Stimulated activated CD4-positive, alpha-beta T cell treated with anti-CD3 and anti-CD28 coated beads, Interleukin-2, amount 100 ng/mL, for 24 hours (primary cell): ENCODE results near the gene STUB1.
A peak's percentile ranks its signal among the peaks of the same experiment; 100 is the strongest.
"Not testable (repeated sequence)": the region's sequence is repeated elsewhere in the genome, so short reads cannot be mapped to it uniquely, and the experiment has no call there.

Experiments used
- DNase-seq, 2 donors: peaks; one replicate each; pipeline ENCODE4 v3.0.0-alpha.2; 2020

Gene STUB1

GRCh38 chr16:680967-681745 is 946 bp downstream of the STUB1 start:
- DNase-seq: no peak

DNA sequence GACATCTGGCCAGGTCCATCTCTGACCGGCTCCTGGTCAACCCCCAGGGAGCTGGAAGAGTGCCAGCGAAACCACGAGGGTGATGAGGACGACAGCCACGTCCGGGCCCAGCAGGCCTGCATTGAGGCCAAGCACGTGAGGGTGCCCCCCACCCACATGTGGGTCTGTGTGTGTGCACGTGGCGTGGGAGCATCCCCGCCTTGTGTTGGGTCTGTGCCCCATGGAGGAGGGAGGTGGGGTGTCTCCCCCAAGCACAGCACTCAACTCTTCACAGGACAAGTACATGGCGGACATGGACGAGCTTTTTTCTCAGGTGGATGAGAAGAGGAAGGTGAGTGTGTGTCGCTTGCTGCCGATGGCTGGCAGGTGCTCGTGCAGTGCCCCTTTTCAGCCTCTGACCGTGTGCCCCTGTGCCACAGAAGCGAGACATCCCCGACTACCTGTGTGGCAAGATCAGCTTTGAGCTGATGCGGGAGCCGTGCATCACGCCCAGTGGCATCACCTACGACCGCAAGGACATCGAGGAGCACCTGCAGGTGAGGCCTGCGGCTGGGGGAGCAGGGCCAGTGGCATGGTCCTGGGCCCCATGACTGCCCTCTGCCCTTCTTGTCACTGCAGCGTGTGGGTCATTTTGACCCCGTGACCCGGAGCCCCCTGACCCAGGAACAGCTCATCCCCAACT is 1.7 kb downstream of the STUB1 start:
- DNase-seq: no peak

GRCh38 chr16:682493-683395 is 2.5 kb downstream of the STUB1 start:
- no peak for DNase-seq

DNA sequence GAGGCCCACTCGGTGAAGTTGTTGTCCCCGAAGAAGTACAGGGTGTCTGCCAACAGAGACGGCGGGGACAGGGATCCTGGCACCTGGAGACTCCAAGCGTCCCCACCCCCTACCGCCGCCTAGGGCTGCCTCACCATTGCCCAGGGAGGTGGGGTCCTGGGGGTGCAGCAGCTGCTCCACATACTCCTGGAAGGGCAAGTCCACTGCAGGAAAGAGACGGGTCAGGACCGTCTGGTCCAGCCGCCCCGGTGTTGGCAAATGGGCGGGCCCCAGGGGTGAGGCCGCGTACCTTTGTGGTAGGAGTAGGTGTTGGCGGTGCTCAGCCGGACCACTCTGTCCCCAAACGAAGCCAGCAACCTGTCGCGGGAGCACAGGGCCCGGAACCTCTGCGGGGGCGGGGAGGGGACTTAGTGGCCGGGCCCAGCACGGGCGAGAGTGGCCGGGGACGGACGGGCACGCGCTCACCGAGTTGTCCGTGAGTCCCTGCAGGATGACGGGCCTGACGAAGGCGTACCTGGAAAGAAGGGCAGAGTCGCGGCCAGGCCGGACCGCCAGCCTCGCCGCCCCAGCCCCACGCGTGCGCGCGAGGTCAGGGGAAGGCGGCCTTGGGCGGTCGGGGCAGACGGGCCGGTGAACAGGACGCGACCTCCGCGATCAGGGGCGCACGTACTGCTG is 3.3 kb downstream of the STUB1 start:
- no peak for DNase-seq

DNA sequence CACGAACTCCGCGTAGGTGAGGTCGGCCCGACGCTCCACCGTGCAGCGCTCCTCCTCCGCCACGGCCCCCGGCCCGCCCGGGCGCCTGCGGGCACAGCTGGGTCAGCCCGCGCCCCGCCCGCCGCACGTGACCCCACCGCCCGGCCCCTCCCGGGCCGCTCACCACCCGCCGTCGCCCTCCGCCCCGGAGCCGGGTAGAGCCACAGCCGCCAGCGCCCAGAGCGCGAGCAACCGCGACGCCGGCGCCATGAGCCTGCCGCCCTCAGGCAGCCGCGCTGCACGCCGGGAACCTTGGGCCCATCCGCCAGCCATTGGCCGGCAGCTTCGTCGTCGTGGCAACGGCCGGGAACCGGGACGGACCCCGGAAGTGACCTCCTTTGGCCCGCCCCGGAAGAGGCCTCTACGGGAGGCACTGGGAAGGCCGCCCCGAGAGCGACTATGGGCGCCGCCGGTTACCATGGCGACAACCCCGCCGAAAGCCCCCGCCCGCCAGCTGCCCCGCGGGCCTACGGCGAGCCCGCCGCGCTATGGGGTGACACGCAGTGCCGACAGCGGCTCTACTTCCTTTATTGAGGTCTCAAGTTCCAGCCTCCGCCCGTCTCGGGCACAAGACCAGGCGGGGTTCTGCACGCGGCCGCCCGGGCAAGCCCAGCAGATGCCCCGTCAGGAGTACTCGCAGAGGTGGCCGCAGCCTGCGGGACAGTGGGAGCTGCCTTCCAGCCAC is 4.0 kb downstream of the STUB1 start, which contains the start of gene JMJD8:
TSS of gene JMJD8 (minus strand) at position 264 of the 724 bp plus-strand sequence. CDS start at position 249, 15 bp downstream.
- DNase-seq: peak; percentile 98 to 99

- DNase-seq: no peak
These were observed 4.9 kb downstream of the STUB1 start for GRCh38 chr16:684961-685696.

GRCh38 chr16:685967-686366 is 5.8 kb downstream of the STUB1 start:
- DNase-seq: no peak

DNA sequence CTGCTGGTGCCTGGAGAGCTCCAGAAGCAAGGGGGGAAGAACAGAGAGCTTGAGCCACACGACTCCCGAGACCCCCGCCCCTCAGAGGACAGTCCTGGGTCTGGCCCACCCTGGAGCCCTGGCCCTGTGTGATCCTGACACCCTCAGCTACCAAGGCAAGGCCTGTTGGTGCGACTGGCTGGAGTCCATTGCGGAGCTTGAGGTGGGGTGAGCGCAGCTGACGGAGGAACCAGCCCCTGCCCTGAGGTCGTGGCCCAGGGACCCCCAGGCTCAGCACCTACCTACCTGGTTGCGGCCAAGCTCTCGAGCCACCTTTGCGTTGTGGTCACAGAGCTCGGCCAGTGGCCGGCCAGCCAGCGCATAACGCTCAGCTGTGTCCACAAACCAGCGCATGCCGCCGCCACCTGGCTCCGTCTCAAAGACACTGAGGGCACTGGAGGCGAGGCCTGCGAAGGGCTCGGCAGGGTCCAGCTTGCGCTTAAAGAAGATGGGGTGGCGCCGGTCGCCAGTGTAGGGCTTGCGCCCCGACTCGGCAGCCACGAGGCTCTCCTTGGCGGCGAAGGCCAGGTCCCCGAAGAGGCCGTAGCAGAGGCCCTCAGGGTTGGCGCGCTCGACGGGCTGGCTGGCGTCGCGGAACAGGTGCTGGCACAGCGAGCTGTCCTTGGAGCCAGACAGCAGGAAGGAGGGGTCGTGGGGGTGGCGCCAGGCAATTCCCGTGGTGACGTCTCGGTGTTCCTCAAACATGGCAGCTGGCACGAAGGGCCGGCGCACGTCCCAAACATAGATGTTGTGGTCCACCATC is 6.5 kb downstream of the STUB1 start:
- no peak for DNase-seq

DNA sequence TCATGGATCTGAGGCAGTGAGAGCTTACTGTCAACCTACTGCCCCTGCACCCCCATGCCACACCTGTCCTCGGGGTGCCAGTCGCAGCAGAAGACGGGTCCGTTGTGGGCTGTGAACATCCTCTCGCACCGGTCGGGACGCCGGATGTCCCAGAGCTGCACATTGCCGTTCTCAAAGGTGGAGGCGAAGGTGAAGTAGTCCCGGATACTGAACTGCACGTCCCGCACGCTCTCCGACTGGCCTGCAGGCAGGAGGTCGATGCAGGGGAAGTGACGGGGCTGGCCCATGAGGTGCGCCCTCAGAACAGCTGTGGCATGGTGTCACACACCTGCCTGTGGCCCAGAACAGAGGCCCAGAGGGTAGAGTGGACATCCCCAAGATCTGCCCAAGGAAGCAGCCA is 7.3 kb downstream of the STUB1 start:
- no peak for DNase-seq

GRCh38 chr16:689175-689897 is 9.1 kb downstream of the STUB1 start:
- DNase-seq: no peak

DNA sequence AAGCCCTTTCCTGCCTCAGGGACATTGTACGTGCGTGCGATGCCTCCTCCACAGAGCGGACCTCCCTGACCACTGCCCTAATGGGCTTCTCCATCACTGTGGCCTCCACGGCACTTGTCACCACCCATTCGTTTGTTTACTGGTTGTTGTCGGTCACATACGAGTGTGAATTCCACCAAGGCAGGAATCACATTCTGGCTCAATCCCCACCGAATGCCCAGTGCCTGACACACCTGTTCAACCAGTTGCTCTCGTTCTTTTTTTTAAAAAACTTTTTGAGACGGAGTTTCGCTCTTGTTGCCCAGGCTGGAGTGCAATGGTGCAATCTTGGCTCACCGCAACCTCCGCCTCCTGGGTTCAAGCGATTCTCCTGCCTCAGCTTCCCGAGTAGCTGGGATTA is 11.0 kb downstream of the STUB1 start:
- DNase-seq: not testable (repeated sequence)

DNA sequence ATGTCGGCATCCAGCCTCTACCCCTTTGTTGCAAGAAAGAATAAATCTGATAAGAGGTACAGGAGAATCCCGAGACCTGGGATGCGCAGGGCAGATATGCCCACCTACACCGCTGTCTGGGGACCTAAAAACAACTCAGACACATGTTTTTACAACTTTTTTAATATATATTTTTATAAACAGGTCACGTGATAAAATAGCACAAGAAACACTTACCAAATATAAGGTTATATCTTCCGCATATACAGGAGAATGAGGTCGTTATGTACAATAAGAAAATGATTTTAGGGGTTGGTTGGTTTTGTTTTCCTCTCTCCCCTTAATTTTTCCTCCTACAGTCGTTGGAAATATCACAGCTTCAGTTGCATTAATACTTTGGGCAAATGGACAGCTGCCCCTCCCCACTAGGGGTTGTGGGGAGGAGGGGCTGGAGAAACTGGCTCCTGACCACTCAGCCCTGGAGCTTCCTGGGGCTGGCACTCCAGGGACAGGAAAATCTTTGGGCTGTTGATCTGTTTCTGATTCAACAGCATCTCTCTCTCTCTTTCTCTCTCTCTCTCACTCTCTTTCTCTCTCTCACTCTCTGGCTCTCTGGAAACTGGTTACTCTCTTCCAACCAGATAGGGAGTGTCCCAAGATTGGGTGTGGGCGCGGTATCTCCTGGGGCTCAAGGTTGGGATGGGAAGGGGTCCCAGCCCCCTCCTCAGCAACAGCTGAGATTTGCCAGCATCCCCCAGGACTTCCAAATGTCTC is 12.3 kb downstream of the STUB1 start:
- no peak for DNase-seq

DNA sequence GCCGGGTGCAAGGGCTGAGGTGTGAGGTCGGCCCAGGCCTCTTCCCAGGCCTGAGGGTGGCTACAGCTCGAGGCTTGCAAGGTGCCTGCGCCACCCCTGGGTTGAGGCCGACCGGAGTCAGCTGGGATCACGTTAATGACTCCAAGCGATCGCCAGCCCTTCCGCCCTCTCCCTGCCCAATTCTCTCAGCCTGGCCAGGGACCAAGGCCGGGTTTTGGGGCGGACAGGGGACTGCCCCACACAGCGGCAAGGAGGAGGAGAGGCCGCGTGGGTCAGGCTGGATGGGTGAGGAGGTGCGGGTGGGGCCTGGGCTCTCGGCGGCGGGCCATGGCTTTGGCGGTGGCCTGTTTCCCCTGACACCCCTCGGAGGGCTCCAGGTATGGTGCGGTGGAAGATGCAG is 13.2 kb downstream of the STUB1 start:
- no peak for DNase-seq

- no peak for DNase-seq
These were observed 13.6 kb downstream of the STUB1 start for GRCh38 chr16:693766-694165.

GRCh38 chr16:694187-694862 is 14.1 kb downstream of the STUB1 start:
- DNase-seq: no peak

GRCh38 chr16:694863-695354 is 14.7 kb downstream of the STUB1 start:
- DNase-seq: no peak

GRCh38 chr16:695355-696089 is 15.3 kb downstream of the STUB1 start:
- peak; percentile 74 to 75 for DNase-seq
